Prostate gland (tissue), 2 donors: ENCODE measurements around the gene SLC1A1.

Experiments used
- CTCF ChIP-seq, 4 experiments: fragments of 200-600 bp in 2 of 4; fragments of 450-650 bp in 2 of 4; sonication (generic) in 2 of 4; IDR thresholded peaks; 1 replicate in 3 of 4; 2 replicates in 1 of 4; pipeline ENCODE4 v1.5.1; 2016 to 2019; ENCODE audit warnings: antibody characterized with exemption in 4 of 4, mild to moderate bottlenecking in 2 of 4, moderate library complexity in 2 of 4
- POLR2A ChIP-seq: fragments of 450-650 bp; IDR thresholded peaks from one replicate; pipeline ENCODE4 v1.6.1; 2016; ENCODE audit warnings: antibody characterized with exemption, mild to moderate bottlenecking

DNA sequence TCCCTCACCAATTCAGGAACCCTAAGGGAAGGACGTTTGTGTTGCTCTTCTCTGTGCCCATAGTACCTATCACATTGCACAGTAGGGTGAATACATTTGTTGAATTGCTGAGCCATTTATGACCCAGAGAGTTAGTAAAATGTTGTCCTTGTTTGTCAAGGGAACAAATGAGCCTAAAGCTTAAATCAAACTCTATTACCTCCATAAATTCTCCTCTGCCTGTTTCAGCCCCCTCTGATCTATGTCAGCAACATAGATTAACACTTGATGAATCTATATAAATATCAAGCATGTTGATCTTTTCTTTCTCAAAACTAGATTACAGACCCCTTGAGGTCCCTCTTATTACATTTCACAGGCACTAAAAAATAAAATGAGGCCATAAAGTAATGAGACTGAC lies 7.1 kb downstream of the SLC1A1 start:
- TF ChIP-seq CTCF (IDR thresholded peaks at IDR 0.05) (no peak), POLR2A (no peak)
